Neural progenitor cell (in vitro differentiated cells): ENCODE data around the gene AREL1.

Source experiments
- EZH2 ChIP-seq: fragments of 200-600 bp; sonication (generic); IDR thresholded peaks from 2 replicates; pipeline ENCODE4 v1.6.1; 2017; ENCODE audit warnings: antibody characterized with exemption, mild to moderate bottlenecking, moderate library complexity
- TF ChIP-seq, protein P1 (sequence below): fragments of 200-600 bp; sonication (generic); IDR thresholded peaks from 2 replicates; pipeline ENCODE4 v1.5.1; 2017; ENCODE audit warnings: antibody characterized with exemption, mild to moderate bottlenecking

GRCh38 chr14:74702293-74702692, 10.6 kb downstream of the AREL1 start:
- no peak for TF ChIP-seq EZH2
- TF ChIP-seq, protein P1, sequence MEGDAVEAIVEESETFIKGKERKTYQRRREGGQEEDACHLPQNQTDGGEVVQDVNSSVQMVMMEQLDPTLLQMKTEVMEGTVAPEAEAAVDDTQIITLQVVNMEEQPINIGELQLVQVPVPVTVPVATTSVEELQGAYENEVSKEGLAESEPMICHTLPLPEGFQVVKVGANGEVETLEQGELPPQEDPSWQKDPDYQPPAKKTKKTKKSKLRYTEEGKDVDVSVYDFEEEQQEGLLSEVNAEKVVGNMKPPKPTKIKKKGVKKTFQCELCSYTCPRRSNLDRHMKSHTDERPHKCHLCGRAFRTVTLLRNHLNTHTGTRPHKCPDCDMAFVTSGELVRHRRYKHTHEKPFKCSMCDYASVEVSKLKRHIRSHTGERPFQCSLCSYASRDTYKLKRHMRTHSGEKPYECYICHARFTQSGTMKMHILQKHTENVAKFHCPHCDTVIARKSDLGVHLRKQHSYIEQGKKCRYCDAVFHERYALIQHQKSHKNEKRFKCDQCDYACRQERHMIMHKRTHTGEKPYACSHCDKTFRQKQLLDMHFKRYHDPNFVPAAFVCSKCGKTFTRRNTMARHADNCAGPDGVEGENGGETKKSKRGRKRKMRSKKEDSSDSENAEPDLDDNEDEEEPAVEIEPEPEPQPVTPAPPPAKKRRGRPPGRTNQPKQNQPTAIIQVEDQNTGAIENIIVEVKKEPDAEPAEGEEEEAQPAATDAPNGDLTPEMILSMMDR, result no peak
